CD4-positive, alpha-beta T cell treated with Interleukin-6 for 4 hours (primary cell): Measurements from ENCODE around the gene WDHD1.
A peak's percentile ranks its signal among the peaks of the same experiment; 100 is the strongest.
"Not testable (repeated sequence)": the region's sequence is repeated elsewhere in the genome, so short reads cannot be mapped to it uniquely, and the experiment has no call there.

Source experiments
- DNase-seq: peaks from one replicate; pipeline ENCODE4 v3.0.0-alpha.2; 2020; ENCODE audit warnings: mixed read lengths

The WDHD1 gene, protein sequence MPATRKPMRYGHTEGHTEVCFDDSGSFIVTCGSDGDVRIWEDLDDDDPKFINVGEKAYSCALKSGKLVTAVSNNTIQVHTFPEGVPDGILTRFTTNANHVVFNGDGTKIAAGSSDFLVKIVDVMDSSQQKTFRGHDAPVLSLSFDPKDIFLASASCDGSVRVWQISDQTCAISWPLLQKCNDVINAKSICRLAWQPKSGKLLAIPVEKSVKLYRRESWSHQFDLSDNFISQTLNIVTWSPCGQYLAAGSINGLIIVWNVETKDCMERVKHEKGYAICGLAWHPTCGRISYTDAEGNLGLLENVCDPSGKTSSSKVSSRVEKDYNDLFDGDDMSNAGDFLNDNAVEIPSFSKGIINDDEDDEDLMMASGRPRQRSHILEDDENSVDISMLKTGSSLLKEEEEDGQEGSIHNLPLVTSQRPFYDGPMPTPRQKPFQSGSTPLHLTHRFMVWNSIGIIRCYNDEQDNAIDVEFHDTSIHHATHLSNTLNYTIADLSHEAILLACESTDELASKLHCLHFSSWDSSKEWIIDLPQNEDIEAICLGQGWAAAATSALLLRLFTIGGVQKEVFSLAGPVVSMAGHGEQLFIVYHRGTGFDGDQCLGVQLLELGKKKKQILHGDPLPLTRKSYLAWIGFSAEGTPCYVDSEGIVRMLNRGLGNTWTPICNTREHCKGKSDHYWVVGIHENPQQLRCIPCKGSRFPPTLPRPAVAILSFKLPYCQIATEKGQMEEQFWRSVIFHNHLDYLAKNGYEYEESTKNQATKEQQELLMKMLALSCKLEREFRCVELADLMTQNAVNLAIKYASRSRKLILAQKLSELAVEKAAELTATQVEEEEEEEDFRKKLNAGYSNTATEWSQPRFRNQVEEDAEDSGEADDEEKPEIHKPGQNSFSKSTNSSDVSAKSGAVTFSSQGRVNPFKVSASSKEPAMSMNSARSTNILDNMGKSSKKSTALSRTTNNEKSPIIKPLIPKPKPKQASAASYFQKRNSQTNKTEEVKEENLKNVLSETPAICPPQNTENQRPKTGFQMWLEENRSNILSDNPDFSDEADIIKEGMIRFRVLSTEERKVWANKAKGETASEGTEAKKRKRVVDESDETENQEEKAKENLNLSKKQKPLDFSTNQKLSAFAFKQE

DNA sequence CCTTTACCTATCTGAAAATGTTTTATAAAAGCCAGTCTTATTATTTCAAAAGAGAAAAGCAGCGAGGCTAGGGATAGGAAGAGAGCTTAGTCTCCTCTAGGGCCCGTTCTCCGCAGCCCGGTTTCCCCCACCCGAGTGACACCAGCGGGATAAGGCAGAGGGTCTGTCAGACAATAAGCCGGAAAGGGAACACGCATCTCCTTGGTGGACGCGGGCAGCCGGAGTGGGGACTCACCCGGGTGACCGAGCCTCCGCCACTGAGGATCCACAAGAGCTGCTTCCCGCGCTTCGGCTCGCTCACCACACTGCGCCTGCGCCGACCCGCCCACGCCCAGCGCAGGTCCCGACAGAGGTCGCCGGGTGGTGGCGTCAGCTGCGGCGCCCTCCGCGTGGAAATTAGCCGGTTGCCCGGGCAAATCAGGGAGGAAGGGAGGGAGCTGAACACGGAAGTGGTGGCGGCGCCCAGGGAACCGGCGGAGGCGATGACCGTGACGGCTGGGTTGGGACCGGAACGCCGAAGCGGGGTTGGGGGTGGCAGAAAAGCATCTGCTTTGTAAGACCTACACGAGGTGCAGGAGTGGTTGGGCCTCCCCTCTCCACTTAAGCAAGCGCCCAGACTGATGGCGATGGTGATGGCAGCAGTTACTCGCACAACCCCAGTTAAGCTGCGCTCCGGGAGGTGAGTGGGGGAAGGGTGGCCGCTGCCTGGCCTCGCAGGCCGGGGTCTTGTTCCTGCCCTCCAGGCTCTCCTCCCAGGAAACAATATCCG lies at the start of gene WDHD1, which contains the start of gene SOCS4:
TSS of gene WDHD1 (minus strand) at position 307 of the 769 bp plus-strand sequence. CDS start 312 bp downstream, outside the sequence.
TSS of gene SOCS4 (plus strand) at position 444 of the 769 bp plus-strand sequence. CDS start 15,806 bp downstream, outside the sequence.
- peak; percentile 96 for DNase-seq

DNA sequence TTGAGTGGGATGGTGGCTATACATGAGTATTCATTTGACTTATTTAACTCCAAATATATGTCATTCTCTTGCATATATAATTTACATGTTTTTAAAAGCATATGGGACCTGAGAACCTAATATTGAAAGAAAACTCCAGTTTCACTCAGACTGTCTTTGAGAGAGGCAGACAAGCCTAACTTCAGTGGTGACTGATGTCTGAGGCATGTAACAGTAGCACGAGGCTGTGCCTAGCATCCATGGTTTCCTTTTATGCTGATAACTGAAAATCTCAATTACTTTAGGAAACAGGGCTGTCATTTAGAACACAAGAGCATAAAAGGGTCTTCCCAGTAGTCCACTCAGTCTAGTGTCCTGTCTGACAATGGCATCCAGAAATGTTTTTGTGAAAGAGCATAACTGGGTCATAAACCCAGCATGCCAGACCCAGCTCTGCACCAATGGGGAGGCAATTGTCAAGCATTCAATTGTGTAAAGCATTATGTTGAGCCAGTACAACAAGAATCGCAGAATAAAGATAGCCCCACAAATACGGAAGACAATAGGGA lies 48.8 kb upstream of the WDHD1 start:
- DNase-seq = no peak

DNA sequence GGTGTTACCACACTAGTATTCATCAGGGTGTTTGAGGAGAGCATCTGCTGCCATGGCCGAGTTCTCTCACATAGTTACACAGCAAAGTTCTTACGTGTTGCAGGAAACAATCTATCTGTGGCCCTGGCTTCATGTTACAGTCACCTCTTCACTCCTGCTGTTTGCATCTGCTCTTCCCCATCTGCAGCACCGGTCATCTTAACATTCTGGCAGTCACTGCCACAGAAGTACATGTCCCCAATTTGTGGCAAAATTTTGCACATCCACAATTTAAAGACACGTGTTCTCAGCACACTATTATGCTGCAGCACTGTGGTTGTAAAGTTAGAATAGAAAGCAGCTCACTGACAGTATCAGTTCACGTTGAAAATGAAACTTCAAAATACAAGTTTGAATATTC lies 47.8 kb upstream of the WDHD1 start:
- DNase-seq = no peak

DNA sequence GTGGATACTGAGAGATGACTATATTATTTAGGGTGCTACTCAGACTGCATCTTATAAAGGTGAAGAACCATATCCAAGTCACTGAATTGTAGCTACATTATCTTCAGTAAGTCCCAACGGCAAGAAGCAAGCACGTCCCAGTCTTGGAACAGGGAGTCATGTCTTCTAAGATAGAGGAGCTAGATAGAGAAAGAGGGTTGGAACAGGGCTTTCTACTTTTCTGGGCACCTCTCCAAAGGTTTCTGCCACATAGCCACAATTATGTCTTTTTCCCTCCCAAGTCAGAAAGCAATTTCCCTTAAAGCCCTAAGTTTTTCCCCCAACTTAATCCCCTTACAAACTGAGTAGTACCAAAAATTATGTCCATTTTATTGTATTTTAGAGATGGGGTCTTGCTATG lies 47.0 kb upstream of the WDHD1 start:
- no peak for DNase-seq

DNA sequence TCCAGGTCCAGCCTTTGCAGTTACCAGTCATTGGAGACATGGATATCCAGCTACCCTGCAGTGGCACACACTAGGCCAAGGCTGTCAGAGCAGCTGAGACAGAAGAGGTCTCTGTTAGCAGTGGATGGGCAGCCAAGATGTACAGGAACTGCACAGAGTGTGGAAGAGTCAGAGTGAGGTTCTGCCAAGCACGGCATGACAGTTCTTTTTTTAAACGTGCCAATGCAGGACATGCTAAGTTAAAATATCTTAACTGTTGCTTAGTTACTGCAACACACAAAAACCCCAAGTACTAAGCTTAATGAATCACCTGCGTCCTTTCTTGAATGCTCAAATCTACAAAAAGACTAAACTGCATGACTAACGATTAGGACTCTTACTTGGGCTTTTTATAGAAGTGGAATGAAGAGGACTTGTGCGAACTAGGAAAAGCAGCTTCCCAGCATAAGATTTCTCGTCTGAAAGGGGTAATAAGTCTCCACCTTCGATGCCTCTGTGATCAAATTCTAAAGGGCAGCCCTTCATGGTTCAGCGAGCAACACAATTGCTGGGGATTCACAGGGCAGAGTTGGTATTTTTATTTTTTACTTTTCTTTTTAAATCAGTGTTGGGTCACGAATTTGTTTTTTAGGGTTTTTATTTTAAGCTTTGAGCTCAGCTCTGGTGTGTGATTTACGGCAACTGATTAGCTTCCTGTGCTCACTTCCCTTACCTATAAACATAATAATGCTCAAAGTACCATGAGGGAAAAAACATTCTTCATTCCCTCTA lies 45.2 kb upstream of the WDHD1 start:
- DNase-seq = peak; percentile 34

DNA sequence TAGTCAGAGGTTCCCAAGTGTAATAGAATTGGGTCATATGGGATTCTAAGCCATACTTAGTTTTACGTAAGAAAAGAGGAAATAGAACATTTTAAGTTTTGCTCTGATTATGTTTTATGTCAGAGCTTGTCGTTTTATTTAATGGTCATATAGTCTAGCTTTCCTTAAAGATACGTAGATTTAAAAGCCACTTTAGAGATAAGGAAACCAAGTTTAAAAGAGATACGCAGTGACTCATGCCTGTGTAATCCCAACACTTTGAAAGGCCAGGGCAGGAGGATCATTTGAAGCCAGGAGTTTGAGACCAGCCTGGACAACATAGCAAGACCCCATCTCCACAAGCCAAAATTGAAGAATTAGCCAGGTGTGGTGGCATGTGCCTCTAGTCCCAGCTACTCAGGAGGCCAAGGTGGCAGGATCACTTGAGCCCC lies 44.1 kb upstream of the WDHD1 start:
- DNase-seq = no peak

DNA sequence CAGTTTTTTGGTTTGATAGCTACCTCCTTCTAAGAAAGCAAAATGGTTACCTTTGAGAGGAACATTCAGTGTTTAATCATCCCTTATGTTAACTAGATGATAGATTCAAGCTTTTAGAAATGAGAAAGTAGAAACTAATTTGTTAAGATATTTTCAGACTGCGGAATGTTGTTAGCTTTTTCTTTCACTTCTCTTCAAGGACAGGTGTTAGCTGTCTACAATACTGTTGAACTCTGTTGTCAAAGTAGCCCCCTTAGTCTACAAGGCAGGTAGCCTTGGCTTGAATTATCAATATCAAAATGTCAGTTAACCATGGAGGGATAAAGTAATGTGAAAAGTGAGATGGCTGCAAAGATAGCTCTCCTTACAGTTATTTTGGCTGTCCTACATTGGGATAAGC lies 39.3 kb upstream of the WDHD1 start:
- no peak for DNase-seq

DNA sequence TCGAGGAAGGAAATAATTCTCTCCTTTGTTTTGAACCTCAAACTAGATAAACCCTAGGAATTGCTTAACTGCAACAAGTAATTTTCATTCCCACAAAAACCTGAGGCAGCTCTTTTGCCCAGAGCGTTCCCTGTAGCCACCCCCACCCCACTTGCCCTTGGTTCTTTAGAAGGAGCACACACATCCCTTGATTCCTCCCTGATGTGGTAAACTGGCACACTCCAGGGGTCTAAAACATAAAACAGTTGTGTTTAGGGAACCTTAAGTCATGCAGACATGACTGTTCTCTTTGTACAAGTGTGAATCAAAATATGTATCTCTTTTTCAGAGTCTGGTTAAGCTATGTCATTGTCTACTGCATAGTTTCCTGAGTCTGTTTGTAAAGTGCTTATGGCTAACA lies 38.5 kb upstream of the WDHD1 start:
- DNase-seq = no peak

DNA sequence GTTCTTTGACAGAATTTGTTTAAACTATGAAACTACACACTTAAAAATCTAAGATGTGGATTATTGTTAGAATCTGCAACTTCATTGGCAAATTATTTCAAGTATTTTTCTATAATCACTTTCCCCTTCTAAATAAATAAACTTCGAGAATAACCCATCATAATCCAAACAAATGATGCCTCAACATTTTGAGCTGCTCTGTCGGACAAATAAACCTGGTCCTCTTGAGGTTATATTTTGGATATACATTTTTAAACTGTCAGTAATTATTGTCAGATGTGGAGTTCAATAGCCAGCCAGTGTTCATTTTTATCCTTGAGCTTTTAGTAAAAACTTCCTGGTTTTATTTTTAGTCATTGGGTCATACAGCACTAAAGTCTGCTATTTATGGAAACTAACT lies 38.0 kb upstream of the WDHD1 start:
- DNase-seq = not testable (repeated sequence)

DNA sequence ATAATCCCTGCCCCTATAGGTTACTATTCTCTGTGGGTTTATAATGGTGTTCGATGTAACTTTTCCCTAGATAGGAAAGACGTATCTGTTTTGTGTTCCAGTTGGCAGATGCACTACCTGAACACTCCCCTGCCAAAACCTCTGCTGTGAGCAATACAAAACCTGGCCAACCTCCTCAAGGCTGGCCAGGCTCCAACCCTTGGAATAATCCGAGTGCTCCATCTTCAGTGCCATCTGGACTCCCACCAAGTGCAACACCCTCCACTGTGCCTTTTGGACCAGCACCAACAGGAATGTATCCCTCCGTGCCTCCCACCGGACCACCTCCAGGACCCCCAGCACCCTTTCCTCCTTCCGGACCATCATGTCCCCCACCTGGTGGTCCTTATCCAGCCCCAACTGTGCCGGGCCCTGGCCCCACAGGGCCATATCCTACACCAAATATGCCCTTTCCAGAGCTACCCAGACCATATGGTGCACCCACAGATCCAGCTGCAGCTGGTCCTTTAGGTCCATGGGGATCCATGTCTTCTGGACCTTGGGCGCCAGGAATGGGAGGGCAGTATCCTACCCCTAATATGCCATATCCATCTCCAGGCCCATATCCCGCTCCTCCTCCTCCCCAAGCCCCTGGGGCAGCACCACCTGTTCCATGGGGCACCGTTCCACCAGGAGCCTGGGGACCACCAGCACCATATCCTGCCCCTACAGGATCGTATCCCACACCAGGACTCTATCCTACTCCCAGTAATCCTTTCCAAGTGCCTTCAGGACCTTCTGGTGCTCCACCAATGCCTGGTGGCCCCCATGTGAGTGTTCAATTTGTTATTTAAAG lies 35.8 kb upstream of the WDHD1 start:
- DNase-seq = no peak

DNA sequence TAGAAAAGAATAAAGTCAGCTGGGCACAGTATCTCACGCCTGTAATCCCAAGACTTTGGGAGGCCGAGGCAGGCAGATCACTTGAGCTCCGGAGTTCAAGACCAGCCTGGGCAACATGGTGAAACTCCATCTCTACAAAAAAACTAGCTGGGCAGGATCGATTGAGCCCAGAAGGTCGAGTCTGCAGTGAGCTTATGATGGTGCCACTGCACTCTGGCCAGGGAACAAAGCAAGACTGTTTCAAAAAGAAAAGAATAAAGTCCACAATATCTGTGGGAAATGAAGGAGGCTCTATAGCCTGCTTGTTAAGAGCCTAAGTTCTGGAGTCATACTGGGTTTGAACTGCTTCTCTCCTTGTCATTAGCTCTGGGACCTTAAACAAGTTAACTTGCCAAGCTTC lies 32.4 kb upstream of the WDHD1 start:
- DNase-seq = no peak

DNA sequence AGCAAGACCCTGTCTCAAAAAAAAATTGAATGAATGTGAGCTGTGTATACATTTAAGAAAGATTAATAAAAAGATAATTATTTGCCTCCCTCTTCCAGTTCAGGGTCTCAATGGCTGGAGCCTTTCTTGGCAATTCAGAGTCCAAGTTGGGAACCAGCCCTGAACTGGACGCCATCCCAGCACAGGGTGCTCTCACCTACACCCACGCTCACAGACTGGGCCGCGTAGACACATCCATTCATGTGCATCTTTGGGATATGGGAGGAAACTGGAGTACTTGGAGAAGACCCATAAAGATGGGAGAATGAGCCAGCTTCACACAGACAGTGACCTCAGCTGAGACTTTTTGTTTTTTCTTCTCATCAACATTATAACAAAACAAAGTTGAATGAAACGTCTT lies 31.0 kb upstream of the WDHD1 start:
- DNase-seq = no peak

DNA sequence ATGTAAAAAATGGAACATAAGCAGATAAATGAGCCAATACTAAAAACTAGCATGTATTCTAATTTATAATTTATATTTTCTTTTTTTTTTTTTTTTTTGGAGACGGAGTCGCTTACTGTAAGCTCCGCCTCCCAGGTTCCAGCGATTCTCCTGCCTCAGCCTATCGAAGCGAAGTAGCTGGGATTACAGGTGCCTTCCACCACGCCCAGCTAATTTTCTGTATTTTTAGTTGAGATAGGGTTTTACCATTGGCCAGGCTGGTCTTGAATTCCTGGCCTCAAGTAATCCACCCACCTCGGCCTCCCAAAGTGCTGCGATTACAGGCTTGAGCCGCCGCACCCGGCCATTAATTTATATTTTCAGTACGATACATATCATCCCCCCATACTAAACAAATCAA lies 27.2 kb upstream of the WDHD1 start:
- no peak for DNase-seq

DNA sequence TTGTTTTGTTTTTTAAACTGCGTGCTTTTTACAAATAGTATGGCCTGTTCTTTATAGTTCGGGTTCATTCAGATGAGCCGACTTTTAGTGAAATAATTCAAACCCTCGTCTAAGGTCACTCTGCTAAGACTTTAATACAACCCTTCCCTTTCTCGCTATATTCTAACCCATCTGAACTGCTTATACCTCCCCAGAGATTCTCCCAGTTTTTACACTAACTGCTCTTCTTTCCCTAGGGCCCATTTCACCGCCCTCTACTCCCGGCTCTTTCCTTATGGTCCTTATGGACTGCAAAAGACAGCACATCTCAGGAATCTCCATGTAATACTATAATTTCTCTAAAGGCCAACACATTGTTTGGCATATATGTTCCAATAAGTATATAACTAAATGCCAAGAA lies 26.6 kb upstream of the WDHD1 start:
- no peak for DNase-seq

DNA sequence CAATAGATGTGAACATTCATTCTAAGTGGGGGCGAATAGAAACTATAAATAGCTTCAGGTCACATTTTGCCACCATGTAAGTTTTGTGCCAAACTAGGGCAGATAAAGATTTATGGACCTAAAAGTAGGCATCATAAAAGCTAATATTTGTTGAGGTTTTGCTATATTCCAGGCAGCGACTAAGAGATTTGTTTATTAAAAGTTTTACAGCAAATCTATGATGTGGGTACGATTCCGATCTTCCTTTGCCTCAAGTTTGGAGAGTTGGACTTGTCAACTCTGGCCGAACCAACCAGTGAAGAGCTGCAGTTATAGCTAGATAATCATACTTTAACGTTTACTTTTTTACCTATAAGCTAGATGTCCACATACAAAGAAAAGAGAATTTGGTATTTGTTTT lies 26.1 kb upstream of the WDHD1 start:
- DNase-seq = no peak

DNA sequence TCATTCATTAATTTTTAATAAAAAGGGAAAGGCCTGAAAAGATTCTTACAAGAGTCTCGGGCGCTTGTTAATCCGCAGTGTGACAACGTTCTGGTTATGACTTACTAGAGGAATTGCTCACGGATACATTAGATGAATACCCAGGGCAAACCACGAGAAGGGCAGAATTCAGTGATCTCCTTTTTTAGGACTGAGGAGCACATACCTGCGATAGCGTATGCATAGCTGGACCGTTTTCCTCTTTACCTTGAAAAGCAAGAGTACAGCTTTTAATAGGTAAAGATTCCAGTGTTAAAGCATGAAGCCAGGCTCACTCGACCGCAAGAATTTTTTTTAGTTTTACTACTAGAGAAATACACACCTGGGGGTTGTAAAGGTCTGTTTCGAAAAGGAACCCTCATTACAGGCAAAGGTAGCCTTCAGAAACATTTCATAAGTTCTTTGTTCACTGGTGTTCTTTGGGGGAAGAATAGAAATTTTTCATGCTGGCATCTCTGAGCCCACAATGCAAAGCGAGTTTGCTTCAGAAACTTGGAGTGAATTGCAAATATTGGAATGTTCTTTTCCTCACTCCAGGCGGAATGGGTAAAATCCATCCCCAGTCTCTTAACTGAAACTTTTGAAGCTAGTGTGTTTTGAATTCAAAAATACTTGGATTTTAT lies 25.5 kb upstream of the WDHD1 start:
- no peak for DNase-seq

DNA sequence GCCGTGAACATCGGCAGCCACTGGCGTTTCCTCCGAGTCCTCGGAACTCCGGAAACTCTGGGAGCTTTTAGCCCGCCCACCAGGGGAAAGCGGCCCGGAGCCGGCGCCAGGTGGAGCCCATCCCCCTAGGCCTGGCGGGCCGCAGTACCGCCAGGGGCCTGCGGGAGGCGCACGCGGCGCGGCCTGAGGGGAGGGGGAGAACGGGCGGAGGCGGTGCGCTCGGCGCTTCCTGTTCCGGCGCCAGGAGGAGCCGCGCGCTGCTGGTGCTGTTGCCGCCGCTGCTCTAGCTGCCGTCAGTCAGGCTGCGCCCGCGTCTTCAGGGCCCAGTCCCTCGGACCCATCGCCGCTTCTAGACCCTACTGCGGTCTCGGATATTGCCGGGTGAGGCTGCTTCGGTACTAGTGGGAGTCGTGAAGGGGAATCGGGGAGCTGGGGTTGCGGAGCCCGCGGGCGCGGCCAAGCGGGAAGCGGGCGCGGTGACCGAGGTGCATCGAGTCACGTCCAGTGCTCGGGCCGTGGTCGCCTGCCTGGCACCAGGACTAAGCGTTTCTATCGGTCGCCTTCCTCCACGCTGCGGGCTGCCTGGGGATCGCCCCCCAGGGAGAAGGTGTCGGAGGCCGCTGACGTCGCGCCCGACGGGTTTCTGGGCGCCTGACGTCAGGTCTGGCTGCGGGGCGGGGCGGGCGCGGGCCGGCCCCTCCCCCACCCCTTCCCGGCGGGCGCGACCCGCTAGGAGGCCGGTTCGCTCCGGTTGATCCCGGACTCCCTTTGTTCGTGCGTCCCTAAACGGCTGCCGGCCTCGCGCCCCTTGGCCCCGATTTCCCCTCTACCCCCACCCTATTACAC lies 24.7 kb upstream of the WDHD1 start, which contains the start of gene MAPK1IP1L:
TSS of gene MAPK1IP1L (plus strand) at position 225 of the 846 bp plus-strand sequence. CDS start 10,037 bp downstream, outside the sequence.
- peak; percentile 89 for DNase-seq

DNA sequence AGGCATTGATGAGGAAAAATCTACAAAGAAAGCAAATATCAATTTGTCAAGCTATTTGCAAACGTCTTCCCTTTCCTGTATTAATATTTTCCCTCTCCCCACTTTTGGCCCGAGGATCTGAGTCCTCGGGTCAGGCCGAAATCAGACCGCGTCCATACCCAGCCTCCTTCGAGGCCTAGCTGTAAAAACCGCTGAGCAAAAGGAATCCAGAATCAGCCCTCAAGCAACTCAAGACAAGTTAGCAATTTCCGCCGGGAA lies 24.2 kb upstream of the WDHD1 start:
- DNase-seq = no peak

DNA sequence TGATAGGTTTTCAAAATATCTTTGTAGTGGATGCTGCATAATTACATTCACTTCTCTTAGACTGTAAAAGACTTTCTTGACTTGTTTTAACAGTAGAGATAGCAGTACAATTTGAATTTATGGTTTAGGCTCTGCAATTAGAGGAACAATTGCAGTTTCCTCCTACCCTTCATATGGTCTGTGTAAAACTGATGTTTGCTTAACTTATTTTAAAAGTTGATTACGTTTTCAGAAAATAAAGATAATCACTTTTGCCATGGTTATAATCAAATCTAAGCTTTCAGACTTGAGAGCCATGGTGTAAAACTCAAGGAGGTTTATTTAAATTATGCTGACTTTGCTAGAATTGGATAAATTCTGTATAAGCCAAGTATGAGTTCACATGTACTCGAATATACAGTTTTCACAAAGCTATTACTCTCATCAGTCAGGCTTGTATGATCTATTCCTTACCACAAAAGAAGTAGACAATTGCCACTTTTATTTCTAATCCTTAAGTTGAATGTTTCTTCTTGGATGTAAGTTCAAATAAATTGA lies 22.1 kb upstream of the WDHD1 start:
- DNase-seq = no peak
